Endothelial cell of umbilical vein (primary cell): Measurements from ENCODE around the gene NPB. TPM values are rescaled to one million over a fixed set of nuclear protein-coding genes. Genes with fewer than 3 reads are reported as not detected.

Source experiments
- BruUV-seq: library from RNA; stranded (reverse); fragments of 400-500 nt; replicated peaks from 2 replicates; lab custom pipeline; 2021; lab: Mats Ljungman, UMichigan
- CTCF ChIA-PET: fragments of 300-600, 350-600 bp; sonication (Branson Sonifier 250); formaldehyde crosslinking; loops from one replicate; lab custom pipeline; 2021; ENCODE audit warnings: antibody characterized with exemption, inconsistent platforms; lab: Charles Lee
- POLR2A ChIA-PET: fragments of 300-600, 350-600 bp; sonication (Branson Sonifier 250); formaldehyde crosslinking; loops from one replicate; lab custom pipeline; 2021; ENCODE audit warnings: antibody characterized with exemption, inconsistent platforms; lab: Charles Lee
- DNase-seq: peaks from one replicate; pipeline ENCODE4 v3.0.0-alpha.2; 2011; ENCODE audit warnings: low read depth, low spot score
- FAIRE-seq: peaks from 2 replicates; lab custom pipeline; 2011; peaks lifted over from hg19 to GRCh38; lab: Jason Lieb, UNC
- H2AFZ ChIP-seq: 2 replicates; pipeline ENCODE4 v1.6.0; 2012; ENCODE audit warnings: low read depth, low read length, control low read depth, inconsistent platforms
- H3K27ac ChIP-seq: 2 replicates; pipeline ENCODE4 v1.5.1; 2011; ENCODE audit warnings: low read depth, mild to moderate bottlenecking, control low read depth, low read length, moderate library complexity; ENCODE audit not compliant: insufficient read depth
- H3K27me3 ChIP-seq, 2 experiments: 2 replicates each; pipeline versions ENCODE4 v1.6.0 to v1.6.1; 2011; ENCODE audit warnings: low read length in 2 of 2, mixed read lengths in 1 of 2; ENCODE audit not compliant: control insufficient read depth in 2 of 2, insufficient read depth in 2 of 2
- H3K36me3 ChIP-seq, 2 experiments: 2 replicates in 1 of 2; 3 replicates in 1 of 2; pipeline ENCODE4 v1.5.1; 2011; ENCODE audit warnings: low read length in 2 of 2, mild to moderate bottlenecking in 1 of 2, moderate library complexity in 1 of 2; ENCODE audit not compliant: control insufficient read depth in 2 of 2, insufficient read depth in 2 of 2; ENCODE audit errors: extremely low read depth in 1 of 2
- H3K4me1 ChIP-seq: 3 replicates; pipeline ENCODE4 v1.5.1; 2011; ENCODE audit warnings: mild to moderate bottlenecking, low read length; ENCODE audit not compliant: control insufficient read depth, insufficient read depth; ENCODE audit errors: extremely low read depth
- H3K4me2 ChIP-seq: 2 replicates; pipeline ENCODE4 v1.6.1; 2011; ENCODE audit warnings: low read length, control low read depth, mixed read lengths; ENCODE audit not compliant: insufficient read depth
- H3K4me3 ChIP-seq, 3 experiments: fragments of 200-600 bp in 1 of 3; sonication (generic), shearing (Covaris generic) in 1 of 3; replicated peaks in 1 of 3; 2 replicates each; pipeline ENCODE4 v1.5.1; 2011 to 2016; ENCODE audit warnings: control low read depth in 3 of 3, low read length in 3 of 3, mild to moderate bottlenecking in 2 of 3, inconsistent platforms in 1 of 3, low read depth in 1 of 3, moderate library complexity in 1 of 3; ENCODE audit not compliant: insufficient read depth in 1 of 3
- H3K79me2 ChIP-seq: 2 replicates; pipeline ENCODE4 v1.6.0; 2012; ENCODE audit warnings: low read length, inconsistent platforms; ENCODE audit not compliant: control insufficient read depth, insufficient read depth
- H3K9ac ChIP-seq: replicated peaks from 2 replicates; pipeline ENCODE3; 2011; ENCODE audit warnings: low read length, control low read depth; ENCODE audit not compliant: insufficient read depth; ENCODE audit errors: extremely low read depth
- H3K9me1 ChIP-seq: replicated peaks from 3 replicates; pipeline ENCODE4 v1.6.0; 2011; ENCODE audit warnings: mild to moderate bottlenecking, low read length; ENCODE audit not compliant: control insufficient read depth, insufficient read depth; ENCODE audit errors: extremely low read depth
- H3K9me3 ChIP-seq: replicated peaks from 2 replicates; pipeline ENCODE4 v1.5.1; 2012; ENCODE audit warnings: low read length, inconsistent platforms; ENCODE audit not compliant: control insufficient read depth, insufficient read depth
- H4K20me1 ChIP-seq: replicated peaks from 2 replicates; pipeline ENCODE3; 2011; ENCODE audit warnings: mild to moderate bottlenecking, low read length; ENCODE audit not compliant: control insufficient read depth, insufficient read depth; ENCODE audit errors: extremely low read depth
- EZH2 ChIP-seq: IDR thresholded peaks from 2 replicates; pipeline ENCODE4 v1.6.1; 2012; ENCODE audit warnings: borderline replicate concordance, low read depth, mild to moderate bottlenecking, moderate library complexity, low read length, inconsistent platforms; ENCODE audit not compliant: severe bottlenecking
- FOS ChIP-seq: IDR thresholded peaks from 2 replicates; pipeline ENCODE4 v1.6.1; 2011; ENCODE audit warnings: mild to moderate bottlenecking, low read length, moderate library complexity, borderline replicate concordance; ENCODE audit not compliant: insufficient read depth
- GATA2 ChIP-seq: IDR thresholded peaks from 2 replicates; pipeline ENCODE4 v1.7.0; 2011; ENCODE audit warnings: low read depth, mild to moderate bottlenecking, moderate library complexity, mixed read lengths, low read length; ENCODE audit not compliant: insufficient read length, insufficient read depth
- JUN ChIP-seq: IDR thresholded peaks from 2 replicates; pipeline ENCODE4 v1.6.1; 2011; ENCODE audit warnings: borderline replicate concordance, low read depth; ENCODE audit not compliant: insufficient read length, insufficient read depth
- MAX ChIP-seq: IDR thresholded peaks from 2 replicates; pipeline ENCODE4 v1.6.1; 2011; ENCODE audit not compliant: insufficient read depth, insufficient read length
- MYC ChIP-seq: IDR thresholded peaks from one replicate; pipeline ENCODE4 v1.6.1; 2011; ENCODE audit warnings: mild to moderate bottlenecking, low read depth, low read length
- POLR2A ChIP-seq: IDR thresholded peaks from 2 replicates; pipeline ENCODE4 v1.6.1; 2012; ENCODE audit warnings: low read depth, mild to moderate bottlenecking, control low read depth, low read length
- POLR2AphosphoS5 ChIP-seq: IDR thresholded peaks from 2 replicates; pipeline ENCODE4 v1.6.1; 2012; ENCODE audit warnings: low read depth, mild to moderate bottlenecking, control low read depth, low read length, moderate library complexity; ENCODE audit not compliant: insufficient read depth
- dilution Hi-C: fragments of 300-500 bp; cut with MboI; formaldehyde crosslinking; loops from one replicate; pipeline ENCODE4 v1.15.0; 2019; ENCODE audit warnings: low sequenced_read_pairs; ENCODE audit not compliant: extremely low pct_ligation_motif_present
- intact Hi-C: fragments of 100-400 bp; cut with micrococcal nuclease; formaldehyde crosslinking; loops from one replicate; pipeline ENCODE4 v1.10.0; 2022
- polyA plus RNA-seq, 4 experiments: library from polyadenylated mRNA; depleted of rRNA in 3 of 4; stranded (reverse) in 3 of 4; unstranded in 1 of 4; fragments of >200 nt; gene quantifications; 2 replicates each; pipeline versions ENCODE4 v1.2.1 to v1.2.3, GENCODE V29; 2011 to 2012; ENCODE audit warnings: missing spikeins in 1 of 4
- total RNA-seq: library from RNA; stranded (reverse); gene quantifications from 2 replicates; pipeline ENCODE4 v1.2.3, GENCODE V29; 2021
- TF ChIP-seq, protein P1 (sequence below), 2 donors: IDR thresholded peaks; 1 replicate in 1 of 2; 2 replicates in 1 of 2; pipeline ENCODE4 v1.5.1; 2011; ENCODE audit warnings: low read length in 2 of 2, mild to moderate bottlenecking in 2 of 2, moderate library complexity in 2 of 2, control low read depth in 1 of 2, inconsistent platforms in 1 of 2, low read depth in 1 of 2; ENCODE audit not compliant: insufficient read depth in 1 of 2; ENCODE audit errors: extremely low read depth in 1 of 2

The NPB gene
- total and polyA plus RNA-seq, 2 donors (not counting 3 experiments of a cell fraction or from before 2014, with no cell fraction given): 0.33 to 0.42 TPM

DNA sequence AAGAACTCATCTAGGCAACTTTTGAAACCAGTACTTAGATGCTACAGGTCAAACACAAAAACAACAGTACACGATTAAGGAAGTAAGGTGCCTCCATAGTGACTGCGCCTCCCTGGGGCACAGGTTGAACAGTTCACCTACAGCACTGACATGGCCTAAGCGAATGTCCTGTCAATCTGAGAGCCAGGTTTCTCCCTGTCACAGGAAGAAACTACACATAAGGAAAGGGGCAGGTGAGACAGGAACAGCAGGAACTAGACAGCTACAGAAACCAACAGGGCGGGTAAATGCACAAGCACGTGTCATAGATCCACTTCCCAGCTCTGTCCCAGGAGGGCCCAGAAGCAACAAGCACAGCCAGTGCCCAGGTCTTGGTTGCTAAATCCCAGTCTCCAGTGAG is 22.9 kb upstream of the NPB start:
- POLR2A ChIA-PET: no interaction called here
- FAIRE-seq: no peak
- BruUV-seq: no TSS peak

More for the DNA sequence above, 22.9 kb upstream of the NPB start:
- Histone ChIP-seq H3K4me3 (no peak overlapping the region), H4K20me1 (no peaks in the 10 kb centered on the region), H3K9me3 (no peaks in the 10 kb centered on the region), H3K4me1 (no peaks in the 10 kb centered on the region), H3K79me2 (no peaks in the 10 kb centered on the region), H3K4me2 (no peak overlapping the region), H3K27ac (no peak overlapping the region), H3K9me1 (no peaks in the 10 kb centered on the region), H3K9ac (no peak overlapping the region), H2AFZ (no peak overlapping the region), H3K36me3 (peaks cover 3 to 4% of the 10 kb centered on the region in 2 experiments), H3K27me3 (no peaks in the 10 kb centered on the region)
- DNase-seq: no peak
- intact Hi-C loops (no loop called here), dilution Hi-C loops (no loop called here)
- no peak for TF ChIP-seq POLR2A
- TF ChIP-seq EZH2: no peak
- TF ChIP-seq MAX: no peak
- no peak for TF ChIP-seq POLR2AphosphoS5
- TF ChIP-seq FOS: no peak
- TF ChIP-seq JUN: no peak
- no peak for TF ChIP-seq GATA2
- no peak for TF ChIP-seq MYC
- TF ChIP-seq, protein P1, sequence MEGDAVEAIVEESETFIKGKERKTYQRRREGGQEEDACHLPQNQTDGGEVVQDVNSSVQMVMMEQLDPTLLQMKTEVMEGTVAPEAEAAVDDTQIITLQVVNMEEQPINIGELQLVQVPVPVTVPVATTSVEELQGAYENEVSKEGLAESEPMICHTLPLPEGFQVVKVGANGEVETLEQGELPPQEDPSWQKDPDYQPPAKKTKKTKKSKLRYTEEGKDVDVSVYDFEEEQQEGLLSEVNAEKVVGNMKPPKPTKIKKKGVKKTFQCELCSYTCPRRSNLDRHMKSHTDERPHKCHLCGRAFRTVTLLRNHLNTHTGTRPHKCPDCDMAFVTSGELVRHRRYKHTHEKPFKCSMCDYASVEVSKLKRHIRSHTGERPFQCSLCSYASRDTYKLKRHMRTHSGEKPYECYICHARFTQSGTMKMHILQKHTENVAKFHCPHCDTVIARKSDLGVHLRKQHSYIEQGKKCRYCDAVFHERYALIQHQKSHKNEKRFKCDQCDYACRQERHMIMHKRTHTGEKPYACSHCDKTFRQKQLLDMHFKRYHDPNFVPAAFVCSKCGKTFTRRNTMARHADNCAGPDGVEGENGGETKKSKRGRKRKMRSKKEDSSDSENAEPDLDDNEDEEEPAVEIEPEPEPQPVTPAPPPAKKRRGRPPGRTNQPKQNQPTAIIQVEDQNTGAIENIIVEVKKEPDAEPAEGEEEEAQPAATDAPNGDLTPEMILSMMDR (IDR thresholded peaks at IDR 0.05; ENCODE audit: extremely low read depth in 1 of 2, insufficient read depth in 1 of 2, low read depth in 1 of 2, low read length in 2 of 2): no peak
- CTCF ChIA-PET: no interaction called here
